GM23338 (cell line): ENCODE data around the gene SULF2. TPM values are rescaled to one million over a fixed set of nuclear protein-coding genes. Genes with fewer than 3 reads are reported as not detected.

ENCODE experiments used
- ATAC-seq: fragments of 200-7000 bp; cut with Tn5 transposase; 3 replicates; pipeline ENCODE4 v1.9.1; 2020
- DNase-seq: peaks from one replicate; pipeline ENCODE4 v3.0.0-alpha.2; 2015; ENCODE audit warnings: low spot score
- H2AFZ ChIP-seq: fragments of 200-600 bp; sonication (generic); 2 replicates; pipeline ENCODE4 v1.8.0; 2016; ENCODE audit warnings: antibody characterized with exemption, mild to moderate bottlenecking, moderate library complexity
- H3F3A ChIP-seq: fragments of 200-600 bp; sonication (generic); replicated peaks from 2 replicates; pipeline ENCODE4 v1.8.0; 2017; ENCODE audit warnings: antibody characterized with exemption, mixed run types, low read depth
- H3K27ac ChIP-seq: fragments of 200-600 bp; sonication (generic); 2 replicates; pipeline ENCODE4 v1.6.1; 2016; ENCODE audit warnings: low read depth
- H3K27me3 ChIP-seq: fragments of 200-600 bp; sonication (generic); 2 replicates; pipeline ENCODE4 v1.8.0; 2016; ENCODE audit warnings: mild to moderate bottlenecking, mixed run types, moderate library complexity; ENCODE audit not compliant: insufficient read depth
- H3K36me3 ChIP-seq: fragments of 200-600 bp; sonication (generic); 2 replicates; pipeline ENCODE4 v1.8.0; 2016; ENCODE audit warnings: mild to moderate bottlenecking; ENCODE audit not compliant: insufficient read depth
- H3K4me1 ChIP-seq: fragments of 200-600 bp; sonication (generic); 2 replicates; pipeline ENCODE4 v1.8.0; 2016; ENCODE audit warnings: mild to moderate bottlenecking, moderate library complexity; ENCODE audit not compliant: insufficient read depth
- H3K4me2 ChIP-seq: fragments of 200-600 bp; sonication (generic); 2 replicates; pipeline ENCODE4 v1.7.1; 2017; ENCODE audit warnings: mixed run types
- H3K4me3 ChIP-seq: fragments of 200-600 bp; sonication (generic); 2 replicates; pipeline ENCODE4 v1.6.1; 2016; ENCODE audit warnings: mixed run types
- H3K79me2 ChIP-seq: fragments of 200-600 bp; sonication (generic); replicated peaks from 2 replicates; pipeline ENCODE4 v1.8.0; 2017; ENCODE audit warnings: mild to moderate bottlenecking; ENCODE audit not compliant: insufficient read depth
- H3K9me2 ChIP-seq: fragments of 200-600 bp; sonication (generic); 2 replicates; pipeline ENCODE4 v1.8.0; 2017; ENCODE audit not compliant: insufficient read depth
- H4K20me1 ChIP-seq: fragments of 200-600 bp; sonication (generic); replicated peaks from 2 replicates; pipeline ENCODE4 v1.8.0; 2017; ENCODE audit warnings: mild to moderate bottlenecking; ENCODE audit not compliant: insufficient read depth
- H3K27ac Mint-ChIP-seq: 2 replicates; pipeline ENCODE4 v1.8.0; 2020; ENCODE audit warnings: inconsistent platforms, mild to moderate bottlenecking, moderate library complexity, mixed read lengths
- H3K27me3 Mint-ChIP-seq: 3 replicates; pipeline ENCODE4 v1.8.0; 2022; ENCODE audit warnings: low read depth, mild to moderate bottlenecking, moderate library complexity, mixed read lengths, inconsistent platforms; ENCODE audit not compliant: insufficient read depth, poor library complexity
- H3K36me3 Mint-ChIP-seq: 3 replicates; pipeline ENCODE4 v1.8.0; 2021; ENCODE audit warnings: low read depth, mild to moderate bottlenecking, inconsistent platforms, moderate library complexity, mixed read lengths
- H3K4me1 Mint-ChIP-seq: 3 replicates; pipeline ENCODE4 v1.8.0; 2020; ENCODE audit warnings: mild to moderate bottlenecking, inconsistent platforms, mixed read lengths
- H3K4me3 Mint-ChIP-seq: 3 replicates; pipeline ENCODE4 v1.8.0; 2021; ENCODE audit warnings: moderate library complexity, mild to moderate bottlenecking, inconsistent platforms, mixed read lengths
- H3K9me3 Mint-ChIP-seq: 3 replicates; pipeline ENCODE4 v1.8.0; 2020; ENCODE audit warnings: moderate library complexity, mild to moderate bottlenecking, inconsistent platforms, mixed read lengths
- CREB1 ChIP-seq: fragments of 250-450 bp; sonication (Bioruptor Pico); IDR thresholded peaks from 2 replicates; pipeline ENCODE4 v1.5.0; 2020; ENCODE audit warnings: low read depth, mild to moderate bottlenecking, moderate library complexity
- CTCF ChIP-seq, 2 experiments: fragments of 200-600 bp in 1 of 2; sonication (generic) in 1 of 2; conservative IDR thresholded peaks; 2 replicates each; pipeline versions ENCODE4 v1.5.1 to v1.6.1; 2016 to 2017; ENCODE audit warnings: antibody characterized with exemption in 2 of 2, low read depth in 2 of 2, mild to moderate bottlenecking in 2 of 2, moderate library complexity in 1 of 2
- EZH2 ChIP-seq: fragments of 200-600 bp; sonication (generic); IDR thresholded peaks from one replicate; pipeline ENCODE4 v1.8.0; 2017; ENCODE audit warnings: antibody characterized with exemption, mild to moderate bottlenecking, low read depth; ENCODE audit not compliant: unreplicated experiment
- EZH2phosphoT487 ChIP-seq: fragments of 200-600 bp; sonication (generic); IDR thresholded peaks from one replicate; pipeline ENCODE4 v1.8.1; 2018; ENCODE audit warnings: antibody characterized with exemption; ENCODE audit not compliant: unreplicated experiment
- JUNB ChIP-seq: IDR thresholded peaks from one replicate; pipeline ENCODE4 v1.6.1; 2016; ENCODE audit warnings: antibody characterized with exemption; ENCODE audit not compliant: unreplicated experiment
- NANOG ChIP-seq: IDR thresholded peaks from 2 replicates; pipeline ENCODE4 v1.6.1; 2016; ENCODE audit warnings: antibody characterized with exemption, borderline replicate concordance
- POLR2AphosphoS5 ChIP-seq: IDR thresholded peaks from 2 replicates; pipeline ENCODE4 v1.6.1; 2016; ENCODE audit warnings: antibody characterized with exemption, low read depth
- REST ChIP-seq: IDR thresholded peaks from one replicate; pipeline ENCODE4 v1.6.1; 2018; ENCODE audit warnings: antibody characterized with exemption; ENCODE audit not compliant: unreplicated experiment
- STAT1 ChIP-seq: IDR thresholded peaks from one replicate; pipeline ENCODE4 v1.6.1; 2016; ENCODE audit warnings: antibody characterized with exemption; ENCODE audit not compliant: unreplicated experiment
- ZNF114 ChIP-seq: fragments of 250-450 bp; sonication (Bioruptor Pico); IDR thresholded peaks from 2 replicates; pipeline ENCODE4 v1.5.0; 2020; ENCODE audit warnings: mild to moderate bottlenecking, moderate library complexity
- ZNF331 ChIP-seq: fragments of 250-450 bp; sonication (Bioruptor Pico); IDR thresholded peaks from 2 replicates; pipeline ENCODE4 v1.5.0; 2020; ENCODE audit warnings: low read depth, mild to moderate bottlenecking, moderate library complexity
- polyA plus RNA-seq: library from polyadenylated mRNA; unstranded; fragments of >200 nt; fragmentation: Nextera tagmentation; extraction: Ambion mirVana; gene quantifications from 2 replicates; pipeline ENCODE4 v1.2.1, GENCODE V29; 2016
- total RNA-seq: library from RNA; depleted of rRNA; stranded (reverse); fragments of >200 nt; shearing (Covaris generic); gene quantifications from 2 replicates; pipeline ENCODE4 v1.2.3, GENCODE V29; 2014
- TF ChIP-seq, protein P1 (sequence below): IDR thresholded peaks from 2 replicates; pipeline ENCODE4 v1.6.1; 2016; ENCODE audit warnings: antibody characterized with exemption
- TF ChIP-seq, protein P2 (sequence below): fragments of 250-450 bp; sonication (Bioruptor Pico); IDR thresholded peaks from 2 replicates; pipeline ENCODE4 v1.5.0; 2020; ENCODE audit warnings: mild to moderate bottlenecking, moderate library complexity

Gene SULF2
- total and polyA plus RNA-seq, 2 experiments from 2014 or later: 9.5 to 20.7 TPM

DNA sequence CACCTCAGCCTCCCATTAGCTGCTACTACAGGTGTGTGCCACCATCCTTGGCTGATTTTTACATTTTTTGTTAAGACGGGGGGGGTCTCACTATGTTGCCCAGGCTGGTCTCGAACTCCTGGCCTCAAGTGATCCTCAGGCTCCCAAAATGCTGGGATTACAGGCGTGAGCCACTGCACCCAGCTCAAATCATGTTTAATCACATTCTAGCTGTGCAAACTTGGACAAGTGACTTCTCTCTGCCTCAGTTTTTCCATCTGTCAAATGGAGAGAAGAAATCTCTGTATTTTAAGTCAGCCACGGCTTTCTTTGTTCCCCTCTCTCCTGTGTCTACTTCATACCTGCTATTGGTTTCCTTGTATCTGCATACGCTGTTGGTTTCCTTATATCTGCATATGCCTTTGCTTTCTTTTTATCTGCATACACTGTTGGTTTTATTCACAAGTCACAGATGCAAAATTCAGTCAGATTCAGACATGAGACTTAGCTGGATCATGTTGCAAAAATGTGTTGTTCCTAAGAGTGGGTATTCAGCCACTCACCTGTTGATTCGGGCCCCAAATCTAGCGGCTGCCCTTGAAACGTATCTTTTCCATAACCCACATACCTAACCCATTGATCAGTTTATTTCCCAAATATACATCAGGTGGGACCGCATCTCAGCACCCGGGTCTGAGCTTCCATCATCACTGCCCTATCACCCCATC, 30.2 kb downstream of the SULF2 start:
- no peak overlapping the region for H3K27ac ChIP-seq
- Mint-ChIP-seq H3K27me3 (peaks cover 8% of the 10 kb centered on the region), H3K4me1 (peaks cover 25% of the 10 kb centered on the region), H3K36me3 (no peaks in the 10 kb centered on the region), H3K9me3 (no peaks in the 10 kb centered on the region), H3K4me3 (no peak overlapping the region), H3K27ac (no peak overlapping the region)
- H3K4me1 ChIP-seq: peaks cover 9% of the 10 kb centered on the region
- DNase-seq (no peak), ATAC-seq (no peak)
- H3K9me2 ChIP-seq: no peaks in the 10 kb centered on the region
- TF ChIP-seq NANOG (no peak), CTCF (conservative IDR thresholded peaks at IDR 0.05; ENCODE audit: low read depth in 2 of 2) (no peak), ZNF331 (no peak), ZNF114 (CRISPR knock-in tag) (no peak), STAT1 (no peak), EZH2phosphoT487 (no peak), CREB1 (CRISPR knock-in tag) (no peak), REST (no peak), POLR2AphosphoS5 (no peak), EZH2 (no peak), JUNB (no peak)
- TF ChIP-seq, protein P1, sequence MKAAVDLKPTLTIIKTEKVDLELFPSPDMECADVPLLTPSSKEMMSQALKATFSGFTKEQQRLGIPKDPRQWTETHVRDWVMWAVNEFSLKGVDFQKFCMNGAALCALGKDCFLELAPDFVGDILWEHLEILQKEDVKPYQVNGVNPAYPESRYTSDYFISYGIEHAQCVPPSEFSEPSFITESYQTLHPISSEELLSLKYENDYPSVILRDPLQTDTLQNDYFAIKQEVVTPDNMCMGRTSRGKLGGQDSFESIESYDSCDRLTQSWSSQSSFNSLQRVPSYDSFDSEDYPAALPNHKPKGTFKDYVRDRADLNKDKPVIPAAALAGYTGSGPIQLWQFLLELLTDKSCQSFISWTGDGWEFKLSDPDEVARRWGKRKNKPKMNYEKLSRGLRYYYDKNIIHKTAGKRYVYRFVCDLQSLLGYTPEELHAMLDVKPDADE: no peak
- TF ChIP-seq, protein P2, sequence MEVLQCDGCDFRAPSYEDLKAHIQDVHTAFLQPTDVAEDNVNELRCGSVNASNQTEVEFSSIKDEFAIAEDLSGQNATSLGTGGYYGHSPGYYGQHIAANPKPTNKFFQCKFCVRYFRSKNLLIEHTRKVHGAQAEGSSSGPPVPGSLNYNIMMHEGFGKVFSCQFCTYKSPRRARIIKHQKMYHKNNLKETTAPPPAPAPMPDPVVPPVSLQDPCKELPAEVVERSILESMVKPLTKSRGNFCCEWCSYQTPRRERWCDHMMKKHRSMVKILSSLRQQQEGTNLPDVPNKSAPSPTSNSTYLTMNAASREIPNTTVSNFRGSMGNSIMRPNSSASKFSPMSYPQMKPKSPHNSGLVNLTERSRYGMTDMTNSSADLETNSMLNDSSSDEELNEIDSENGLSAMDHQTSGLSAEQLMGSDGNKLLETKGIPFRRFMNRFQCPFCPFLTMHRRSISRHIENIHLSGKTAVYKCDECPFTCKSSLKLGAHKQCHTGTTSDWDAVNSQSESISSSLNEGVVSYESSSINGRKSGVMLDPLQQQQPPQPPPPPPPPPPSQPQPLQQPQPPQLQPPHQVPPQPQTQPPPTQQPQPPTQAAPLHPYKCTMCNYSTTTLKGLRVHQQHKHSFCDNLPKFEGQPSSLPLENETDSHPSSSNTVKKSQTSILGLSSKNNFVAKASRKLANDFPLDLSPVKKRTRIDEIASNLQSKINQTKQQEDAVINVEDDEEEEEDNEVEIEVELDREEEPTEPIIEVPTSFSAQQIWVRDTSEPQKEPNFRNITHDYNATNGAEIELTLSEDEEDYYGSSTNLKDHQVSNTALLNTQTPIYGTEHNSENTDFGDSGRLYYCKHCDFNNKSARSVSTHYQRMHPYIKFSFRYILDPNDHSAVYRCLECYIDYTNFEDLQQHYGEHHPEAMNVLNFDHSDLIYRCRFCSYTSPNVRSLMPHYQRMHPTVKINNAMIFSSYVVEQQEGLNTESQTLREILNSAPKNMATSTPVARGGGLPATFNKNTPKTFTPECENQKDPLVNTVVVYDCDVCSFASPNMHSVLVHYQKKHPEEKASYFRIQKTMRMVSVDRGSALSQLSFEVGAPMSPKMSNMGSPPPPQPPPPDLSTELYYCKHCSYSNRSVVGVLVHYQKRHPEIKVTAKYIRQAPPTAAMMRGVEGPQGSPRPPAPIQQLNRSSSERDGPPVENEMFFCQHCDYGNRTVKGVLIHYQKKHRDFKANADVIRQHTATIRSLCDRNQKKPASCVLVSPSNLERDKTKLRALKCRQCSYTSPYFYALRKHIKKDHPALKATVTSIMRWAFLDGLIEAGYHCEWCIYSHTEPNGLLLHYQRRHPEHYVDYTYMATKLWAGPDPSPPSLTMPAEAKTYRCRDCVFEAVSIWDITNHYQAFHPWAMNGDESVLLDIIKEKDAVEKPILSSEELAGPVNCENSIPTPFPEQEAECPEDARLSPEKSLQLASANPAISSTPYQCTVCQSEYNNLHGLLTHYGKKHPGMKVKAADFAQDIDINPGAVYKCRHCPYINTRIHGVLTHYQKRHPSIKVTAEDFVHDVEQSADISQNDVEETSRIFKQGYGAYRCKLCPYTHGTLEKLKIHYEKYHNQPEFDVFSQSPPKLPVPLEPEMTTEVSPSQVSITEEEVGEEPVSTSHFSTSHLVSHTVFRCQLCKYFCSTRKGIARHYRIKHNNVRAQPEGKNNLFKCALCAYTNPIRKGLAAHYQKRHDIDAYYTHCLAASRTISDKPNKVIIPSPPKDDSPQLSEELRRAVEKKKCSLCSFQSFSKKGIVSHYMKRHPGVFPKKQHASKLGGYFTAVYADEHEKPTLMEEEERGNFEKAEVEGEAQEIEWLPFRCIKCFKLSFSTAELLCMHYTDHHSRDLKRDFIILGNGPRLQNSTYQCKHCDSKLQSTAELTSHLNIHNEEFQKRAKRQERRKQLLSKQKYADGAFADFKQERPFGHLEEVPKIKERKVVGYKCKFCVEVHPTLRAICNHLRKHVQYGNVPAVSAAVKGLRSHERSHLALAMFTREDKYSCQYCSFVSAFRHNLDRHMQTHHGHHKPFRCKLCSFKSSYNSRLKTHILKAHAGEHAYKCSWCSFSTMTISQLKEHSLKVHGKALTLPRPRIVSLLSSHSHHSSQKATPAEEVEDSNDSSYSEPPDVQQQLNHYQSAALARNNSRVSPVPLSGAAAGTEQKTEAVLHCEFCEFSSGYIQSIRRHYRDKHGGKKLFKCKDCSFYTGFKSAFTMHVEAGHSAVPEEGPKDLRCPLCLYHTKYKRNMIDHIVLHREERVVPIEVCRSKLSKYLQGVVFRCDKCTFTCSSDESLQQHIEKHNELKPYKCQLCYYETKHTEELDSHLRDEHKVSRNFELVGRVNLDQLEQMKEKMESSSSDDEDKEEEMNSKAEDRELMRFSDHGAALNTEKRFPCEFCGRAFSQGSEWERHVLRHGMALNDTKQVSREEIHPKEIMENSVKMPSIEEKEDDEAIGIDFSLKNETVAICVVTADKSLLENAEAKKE (CRISPR knock-in tag): no peak
- no peak overlapping the region for H3K4me3 ChIP-seq
- no peaks in the 10 kb centered on the region for H3K27me3 ChIP-seq
- H2AFZ ChIP-seq: no peak overlapping the region
- H4K20me1 ChIP-seq: no peaks in the 10 kb centered on the region
- H3K79me2 ChIP-seq: no peaks in the 10 kb centered on the region
- H3K4me2 ChIP-seq: no peak overlapping the region
- no peaks in the 10 kb centered on the region for H3K36me3 ChIP-seq
- H3F3A ChIP-seq: no peaks in the 10 kb centered on the region
